Measurements from ENCODE around the gene TMEM176B.

TMEM176B gene

GRCh38 chr7:150800581-150801241 lies 547 bp upstream of the TMEM176B start, which contains the start of gene TMEM176A:
TSS of gene TMEM176A (plus strand) at chr7:150800769. CDS start at chr7:150801551, 782 bp downstream.
- H3K27ac ChIP-seq = no peak within 1 kb of the TSS
- no peak for TF ChIP-seq ZFX (IDR thresholded peaks at IDR 0.05)
- TF ChIP-seq CTCF (conservative IDR thresholded peaks at IDR 0.05) = no peak

GRCh38 chr7:150799156-150799555 lies 1.0 kb downstream of the TMEM176B start:
- no peak overlapping the region for H3K27ac ChIP-seq
- no peak for TF ChIP-seq CTCF (conservative IDR thresholded peaks at IDR 0.05)
- TF ChIP-seq ZFX (IDR thresholded peaks at IDR 0.05) = no peak

- no peak overlapping the region for H3K27ac ChIP-seq
- no peak for TF ChIP-seq CTCF (conservative IDR thresholded peaks at IDR 0.05)
- no peak for TF ChIP-seq ZFX (IDR thresholded peaks at IDR 0.05)
Measured at GRCh38 chr7:150797661-150798060, 2.5 kb downstream of the TMEM176B start.

- H3K27ac ChIP-seq = no peak overlapping the region
- no peak for TF ChIP-seq ZFX (IDR thresholded peaks at IDR 0.05)
- TF ChIP-seq CTCF (conservative IDR thresholded peaks at IDR 0.05) = no peak
Measured at GRCh38 chr7:150793569-150794238, 6.5 kb downstream of the TMEM176B start.

GRCh38 chr7:150791746-150792452 lies 8.3 kb downstream of the TMEM176B start:
- TF ChIP-seq CTCF (conservative IDR thresholded peaks at IDR 0.05) = no peak
- TF ChIP-seq ZFX (IDR thresholded peaks at IDR 0.05) = no peak
- H3K27ac ChIP-seq = no peak overlapping the region

- TF ChIP-seq ZFX (IDR thresholded peaks at IDR 0.05) (no peak), CTCF (conservative IDR thresholded peaks at IDR 0.05) (no peak)
- no peak overlapping the region for H3K27ac ChIP-seq
Measured at GRCh38 chr7:150791304-150791703, 8.9 kb downstream of the TMEM176B start.

All from C4-2B (cell line).